HG02759 (cell line): ENCODE results near the gene TET3.

ENCODE experiments used
- ATAC-seq: cut with Tn5 transposase; IDR thresholded peaks from one replicate; pipeline ENCODE4 v1.9.1; 2021; ENCODE audit warnings: mild to moderate bottlenecking, moderate library complexity; ENCODE audit not compliant: unreplicated experiment

Gene TET3

DNA sequence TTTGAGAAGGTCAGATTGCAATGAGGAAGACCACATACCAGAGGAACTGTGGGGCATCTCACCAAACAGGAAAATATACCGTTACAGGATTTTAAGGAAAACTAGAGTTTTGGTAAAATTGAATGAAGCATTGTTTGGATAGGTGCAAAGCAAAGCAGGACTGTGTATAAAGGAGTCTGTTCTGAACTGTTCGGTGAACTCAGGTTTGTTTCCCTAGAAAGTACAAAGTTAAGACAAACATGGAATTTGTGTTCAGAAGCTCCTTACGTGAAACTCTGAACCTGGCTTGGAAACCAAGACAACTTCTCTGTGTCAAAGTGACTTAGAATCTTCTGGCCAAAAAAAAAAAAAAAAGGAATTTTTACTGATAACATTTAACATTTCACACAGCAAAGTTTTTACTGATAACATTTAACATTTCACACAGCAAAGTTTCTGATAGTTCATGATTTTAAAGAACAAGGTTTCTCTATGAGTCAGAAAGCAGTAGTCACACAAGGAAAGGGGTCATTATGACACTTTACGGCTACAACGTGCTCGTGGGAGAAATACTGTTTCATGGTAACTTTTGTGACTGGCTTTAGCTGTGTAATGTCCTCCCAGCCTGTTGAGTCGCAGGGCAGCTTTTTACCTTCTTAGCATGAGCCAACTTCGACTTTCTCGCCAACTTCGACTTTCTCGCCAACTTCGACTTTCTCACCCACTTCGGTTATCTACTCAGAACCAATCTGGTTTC lies 21.2 kb upstream of the TET3 start:
- peak; percentile 54 for ATAC-seq

DNA sequence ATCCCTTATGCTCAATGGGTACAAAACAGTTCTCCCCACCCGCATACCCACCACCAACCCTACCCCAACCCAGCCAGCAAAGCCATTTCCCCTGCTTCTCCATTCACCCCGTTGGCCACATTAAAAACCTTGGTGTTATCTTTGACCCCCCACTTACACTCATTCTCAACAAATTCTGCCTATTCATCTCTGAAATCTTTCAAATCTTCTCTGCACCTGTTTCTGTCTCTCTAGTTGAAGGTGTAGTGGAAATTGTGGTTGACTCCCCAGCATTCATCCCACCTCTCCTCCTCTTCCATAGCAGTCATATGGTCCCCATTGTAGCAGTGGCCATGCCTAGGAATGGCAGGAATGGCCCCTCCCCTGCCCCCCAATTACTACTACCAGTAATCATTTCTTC lies 20.5 kb upstream of the TET3 start:
- ATAC-seq, result no peak

DNA sequence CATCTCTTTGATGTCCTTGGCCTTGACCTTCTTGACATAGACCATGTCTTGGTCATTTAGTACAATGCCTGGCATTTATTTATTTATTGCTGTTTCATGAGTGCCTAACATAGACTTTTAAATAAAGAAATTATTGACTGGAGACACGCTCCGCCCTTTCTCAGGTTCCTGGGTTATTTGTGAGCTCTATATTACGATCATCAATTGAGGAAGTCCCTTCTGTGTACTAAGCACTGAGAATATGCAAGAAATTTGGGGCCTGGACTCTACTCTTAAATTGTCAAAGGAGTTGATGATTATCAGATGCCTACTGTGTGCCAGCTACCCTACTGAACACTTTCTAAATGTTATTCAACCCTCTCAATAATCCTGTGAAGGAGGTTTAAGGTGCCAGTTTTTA lies 19.7 kb upstream of the TET3 start:
- ATAC-seq, result no peak

DNA sequence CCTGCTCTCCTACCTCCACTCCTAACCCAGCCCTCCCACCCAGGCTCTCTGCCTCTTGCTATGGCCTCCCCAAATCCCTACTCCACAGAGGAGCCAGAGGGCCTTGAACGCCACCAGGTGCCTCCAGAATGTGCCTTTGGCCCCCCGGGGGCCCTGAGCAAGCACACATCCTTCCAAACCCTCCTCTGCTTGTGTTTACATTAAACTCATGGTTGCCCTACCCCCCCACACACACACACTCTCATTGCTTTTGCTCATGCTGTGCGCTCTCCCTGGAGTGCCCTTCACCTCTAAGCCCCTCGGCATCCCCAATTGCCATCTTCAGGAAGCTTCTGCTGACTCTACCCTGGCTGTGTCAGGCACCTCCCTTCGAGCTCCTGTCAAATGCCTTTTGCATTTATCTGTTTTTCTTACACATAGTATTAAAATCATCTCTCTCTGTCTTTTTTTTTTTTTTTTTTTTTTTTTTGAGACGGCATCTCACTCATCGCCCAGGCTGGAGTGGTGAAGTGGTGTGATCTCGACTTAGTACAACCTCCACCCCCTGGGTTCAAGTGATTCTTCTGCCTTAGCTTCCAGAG lies 16.3 kb upstream of the TET3 start:
- no peak for ATAC-seq

DNA sequence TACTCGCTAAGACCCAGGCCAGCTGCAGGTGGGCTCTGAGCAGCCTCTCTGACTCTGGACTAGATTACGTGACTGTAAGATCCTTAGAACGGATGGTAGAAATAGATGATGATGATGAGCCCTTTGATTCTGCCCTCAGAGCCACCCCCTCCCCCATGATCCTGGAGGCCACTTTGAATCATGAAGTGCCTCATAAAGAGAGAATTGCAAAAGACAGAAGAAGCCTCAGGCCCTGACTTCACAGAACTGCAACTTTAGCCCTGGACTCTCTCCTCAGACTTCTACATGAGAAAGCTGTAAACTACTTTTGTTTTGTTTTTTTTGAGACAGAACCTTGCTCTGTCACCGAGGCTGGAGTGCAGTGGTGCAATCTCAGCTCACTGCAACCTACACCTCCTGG lies 15.4 kb upstream of the TET3 start:
- ATAC-seq, result no peak

DNA sequence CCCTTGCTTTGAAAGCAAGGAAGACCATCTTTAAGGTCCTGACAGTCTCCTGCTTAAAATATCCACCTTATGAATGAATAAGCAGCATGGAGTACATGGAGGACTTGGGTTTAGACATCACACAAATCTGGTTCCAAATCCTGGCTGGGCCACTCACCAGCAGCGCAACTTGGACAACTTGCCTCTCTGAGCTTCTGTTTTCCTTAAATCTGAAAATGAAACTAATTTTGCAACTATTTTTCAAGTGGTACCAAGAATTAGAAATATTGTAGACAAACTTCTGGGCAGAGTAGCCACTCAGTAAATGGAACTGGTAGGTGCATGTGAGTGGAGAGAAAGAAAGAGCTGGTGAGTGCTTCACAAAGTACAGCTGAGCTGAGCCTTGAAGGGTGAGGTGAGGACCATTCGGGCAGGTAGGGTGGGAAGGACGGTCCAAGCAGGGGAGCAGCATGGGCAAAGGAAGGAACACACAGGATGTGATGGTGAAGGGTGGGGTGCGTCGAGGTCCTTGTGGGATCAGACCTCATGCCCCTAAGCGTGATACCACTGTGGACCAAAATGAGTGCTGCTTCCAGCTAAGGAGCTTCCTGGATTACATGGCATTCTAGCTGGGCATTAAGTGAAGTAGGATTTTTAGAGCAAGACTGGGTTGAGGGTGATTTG lies 14.4 kb upstream of the TET3 start:
- ATAC-seq, result no peak

DNA sequence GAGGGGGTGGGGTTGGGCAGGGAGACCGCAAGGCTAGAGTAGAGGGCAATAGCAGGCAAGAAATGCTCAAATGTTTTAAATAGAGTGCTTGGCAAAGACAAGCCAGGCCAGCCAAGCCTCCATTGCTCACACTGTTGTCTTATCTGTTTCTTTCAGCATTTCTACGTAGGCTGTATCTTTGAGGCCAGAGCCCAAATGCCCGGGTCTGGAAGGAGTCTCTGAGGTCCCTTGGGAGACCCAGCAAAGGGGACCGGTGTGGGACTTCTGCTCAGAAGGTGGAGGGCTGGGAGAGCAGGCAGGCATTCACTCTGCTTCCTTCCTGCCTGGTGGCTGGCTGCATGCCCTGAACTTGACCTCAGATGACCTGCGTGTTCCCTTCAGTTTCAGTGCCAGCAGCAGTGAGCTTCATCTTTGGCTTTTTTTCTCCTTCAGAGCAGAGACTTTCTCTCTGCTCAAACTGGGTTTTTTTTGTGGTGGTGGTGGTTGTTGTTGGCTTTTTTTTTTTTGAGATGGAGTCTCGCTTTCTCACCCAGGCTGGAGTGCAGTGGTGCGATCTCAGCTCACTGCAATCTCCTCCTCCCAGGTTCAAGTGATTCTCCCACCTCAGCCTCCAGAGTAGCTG lies 13.7 kb upstream of the TET3 start:
- ATAC-seq, result peak; percentile 84

DNA sequence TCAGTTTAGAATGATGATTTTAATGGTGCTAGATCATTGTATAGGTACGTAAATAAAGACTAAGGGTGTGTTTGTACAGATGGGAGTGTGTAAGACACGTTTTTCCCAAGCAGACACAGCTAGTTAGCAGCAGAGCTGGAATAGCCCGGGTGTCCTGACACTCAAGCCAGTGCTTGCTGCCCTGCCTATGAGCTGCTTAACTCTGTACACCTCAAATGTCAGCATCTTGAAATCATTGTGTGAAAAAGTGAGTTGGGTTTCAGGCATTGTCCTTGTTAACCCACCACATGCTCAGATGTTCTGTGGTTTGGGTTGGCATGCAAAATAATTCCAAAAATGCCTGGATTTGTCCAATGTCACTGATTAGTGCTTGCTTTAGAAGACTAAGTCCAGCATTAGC lies 13.0 kb upstream of the TET3 start:
- no peak for ATAC-seq

DNA sequence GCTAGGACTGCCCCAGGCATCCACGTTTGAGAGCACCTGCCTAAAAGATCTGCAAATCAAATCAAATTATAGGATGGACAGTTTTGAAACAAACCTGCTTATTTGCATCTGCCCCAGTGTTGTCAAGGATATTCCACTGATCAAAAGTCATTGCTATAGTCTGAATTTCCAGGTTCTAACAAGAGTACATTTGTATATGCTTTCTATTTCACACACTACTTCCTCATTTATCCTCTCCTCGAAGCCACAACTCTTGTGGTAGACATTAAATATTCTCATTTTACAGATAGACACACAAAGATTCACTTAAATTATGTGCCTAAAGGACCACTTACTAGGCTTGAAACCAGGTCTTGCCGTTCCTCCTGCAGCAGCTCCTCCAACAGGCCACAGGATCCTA lies 11.9 kb upstream of the TET3 start:
- peak; percentile 31 for ATAC-seq

DNA sequence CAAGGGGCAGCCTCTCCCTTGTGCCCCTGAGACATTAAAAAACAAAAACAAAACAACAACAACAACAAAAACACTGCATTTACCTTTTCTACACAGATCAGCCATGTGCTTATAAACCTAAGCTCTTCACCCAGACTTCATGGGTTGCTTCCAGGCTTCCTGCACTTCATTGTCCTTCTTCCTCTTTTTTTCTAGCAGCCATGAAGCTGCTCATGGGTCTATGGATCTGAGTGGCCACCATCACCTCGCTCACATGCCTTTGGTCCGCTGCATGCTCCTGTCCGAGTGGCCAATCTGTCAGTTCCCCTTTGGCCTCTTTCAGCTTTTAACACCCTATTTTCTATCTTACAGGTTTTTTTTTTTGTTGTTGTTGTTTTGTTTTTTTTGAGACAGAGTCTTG lies 9.0 kb upstream of the TET3 start:
- no peak for ATAC-seq

DNA sequence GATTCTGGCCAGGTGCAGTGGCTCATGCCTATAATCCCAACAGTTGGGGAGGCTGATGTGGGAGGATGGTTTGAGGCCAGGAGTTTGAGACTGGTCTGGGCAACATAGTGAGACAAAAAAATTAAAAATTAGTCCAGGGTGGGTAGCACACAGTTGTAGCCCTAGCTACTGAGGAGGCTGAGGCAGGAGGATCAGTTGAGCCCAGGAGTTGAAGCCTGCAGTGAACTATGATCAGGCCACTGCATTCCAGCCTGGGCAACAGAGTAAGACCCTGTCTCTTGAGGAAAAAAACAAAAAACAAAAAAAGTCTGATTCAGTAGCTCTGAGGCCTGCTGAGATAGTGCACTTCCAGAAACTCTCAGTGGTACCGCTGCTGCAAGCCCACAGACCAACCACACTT lies 7.9 kb upstream of the TET3 start:
- no peak for ATAC-seq

DNA sequence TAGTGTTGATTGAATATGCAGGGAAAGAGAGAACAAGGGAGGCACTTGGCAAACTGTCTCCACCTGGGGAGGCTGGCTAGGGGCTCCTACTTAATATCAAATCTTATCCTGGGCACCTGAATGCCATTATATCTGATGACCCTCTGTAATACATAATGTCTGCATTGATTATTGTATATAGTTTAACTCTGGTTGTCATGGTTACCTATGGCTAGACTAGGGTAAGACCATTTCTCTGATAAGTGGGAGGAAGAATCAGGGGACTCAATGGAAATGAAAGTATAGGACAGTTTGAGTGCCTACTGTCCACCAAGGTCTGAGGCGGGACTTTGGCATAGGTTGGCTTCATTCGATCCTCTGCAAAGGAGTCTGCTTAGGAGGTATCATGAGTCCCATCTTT lies 7.2 kb upstream of the TET3 start:
- ATAC-seq, result no peak

DNA sequence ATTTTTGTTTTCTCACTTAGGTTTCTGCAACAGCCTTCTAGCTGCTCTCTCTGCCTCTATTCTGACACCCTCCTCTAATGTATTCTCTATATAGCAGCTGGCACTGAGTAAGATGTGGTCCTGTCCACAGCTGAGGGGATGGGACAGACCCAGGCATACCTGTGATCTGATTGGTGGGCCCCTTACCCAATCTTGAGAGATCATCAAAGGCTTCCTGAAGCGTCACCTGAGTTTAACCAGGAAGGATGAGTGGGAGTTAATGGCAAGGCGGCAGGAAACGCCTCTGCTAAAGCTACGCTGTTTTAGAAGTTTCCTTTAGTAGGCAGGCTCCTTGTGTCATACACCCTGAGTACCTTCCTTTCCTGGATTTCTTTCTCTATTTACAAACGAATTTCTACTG lies 5.7 kb upstream of the TET3 start:
- ATAC-seq, result no peak

DNA sequence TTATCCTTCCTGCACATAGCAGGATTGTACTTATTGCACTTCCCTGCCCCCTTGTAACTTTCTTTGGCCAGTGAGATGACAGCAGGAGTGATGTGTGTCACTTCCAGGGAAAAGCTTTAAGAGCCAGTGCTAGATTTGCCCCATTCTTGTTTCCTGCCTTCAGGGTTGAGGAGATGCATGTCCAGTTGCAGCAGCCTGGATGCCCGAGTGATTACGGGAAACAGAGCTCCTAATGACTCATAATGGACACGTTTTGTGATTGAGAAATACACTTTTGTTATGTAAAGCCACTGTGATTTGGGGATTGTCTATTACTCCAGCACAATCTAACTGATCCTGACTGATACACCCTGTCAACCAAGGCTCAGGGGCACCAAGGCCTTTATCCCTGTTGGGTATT lies 5.0 kb upstream of the TET3 start:
- ATAC-seq, result no peak

DNA sequence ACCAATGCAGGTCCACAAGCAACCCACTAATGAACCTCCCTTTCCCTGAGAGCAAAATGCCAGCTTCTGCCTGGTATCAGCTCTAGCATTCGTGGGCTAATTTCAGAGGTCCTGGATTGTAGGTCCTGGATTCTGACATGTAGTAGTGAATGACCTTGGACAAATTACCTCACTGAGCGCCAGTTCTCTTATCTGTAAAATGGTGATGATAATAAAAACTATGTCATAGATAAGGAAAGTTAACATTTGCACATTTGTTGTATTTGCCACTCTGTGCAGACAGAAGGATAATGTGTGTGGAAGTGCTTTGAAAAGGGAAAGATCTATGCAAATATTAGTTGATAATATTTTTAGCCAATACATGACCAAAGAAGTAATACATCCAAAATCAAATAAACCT lies 4.1 kb upstream of the TET3 start:
- ATAC-seq, result no peak

DNA sequence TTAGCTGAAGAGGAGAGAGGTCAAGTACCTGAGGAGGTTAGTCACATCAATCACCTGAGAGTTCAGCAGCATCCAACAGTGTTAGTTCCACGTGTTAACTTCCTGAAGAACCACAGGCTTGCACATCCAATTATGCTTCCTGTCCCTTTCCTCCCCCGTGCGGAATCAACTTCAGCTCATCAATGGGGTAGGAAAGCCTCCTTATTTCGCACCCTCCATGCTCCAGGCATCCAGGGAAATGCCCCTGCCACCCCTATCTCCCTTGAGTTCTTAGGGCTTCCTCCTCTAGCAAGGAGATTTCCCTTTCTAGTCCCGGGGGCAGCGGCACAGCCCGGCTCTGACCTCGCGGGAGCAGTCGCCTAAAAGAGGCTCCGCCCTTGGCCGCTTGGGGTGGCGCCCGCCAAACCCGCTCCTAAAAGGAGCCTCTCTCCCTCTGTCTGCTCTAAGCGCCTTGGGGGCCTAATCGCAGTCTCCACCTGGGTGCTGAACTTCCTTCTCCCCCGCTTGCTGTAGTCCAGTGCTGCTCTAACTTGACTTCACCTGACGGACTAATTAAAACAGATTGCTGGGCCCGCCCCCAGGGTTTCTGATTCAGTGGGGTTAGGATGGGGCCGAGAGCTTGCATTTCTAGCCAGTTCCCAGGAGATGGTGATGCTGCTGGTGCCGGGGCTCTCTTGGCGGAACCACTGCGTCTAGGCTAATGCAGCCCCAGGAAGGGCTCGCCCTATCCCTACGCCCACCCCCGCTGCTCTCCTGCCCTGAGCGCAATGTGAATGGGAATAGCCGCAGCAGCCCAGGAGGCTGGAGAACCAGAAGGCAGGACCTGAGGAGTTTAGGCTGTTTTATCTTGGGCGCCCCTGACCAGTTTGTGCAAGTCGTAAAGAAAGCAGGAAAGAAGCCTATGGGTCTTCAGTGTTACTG lies 3.4 kb upstream of the TET3 start:
- ATAC-seq, result no peak

DNA sequence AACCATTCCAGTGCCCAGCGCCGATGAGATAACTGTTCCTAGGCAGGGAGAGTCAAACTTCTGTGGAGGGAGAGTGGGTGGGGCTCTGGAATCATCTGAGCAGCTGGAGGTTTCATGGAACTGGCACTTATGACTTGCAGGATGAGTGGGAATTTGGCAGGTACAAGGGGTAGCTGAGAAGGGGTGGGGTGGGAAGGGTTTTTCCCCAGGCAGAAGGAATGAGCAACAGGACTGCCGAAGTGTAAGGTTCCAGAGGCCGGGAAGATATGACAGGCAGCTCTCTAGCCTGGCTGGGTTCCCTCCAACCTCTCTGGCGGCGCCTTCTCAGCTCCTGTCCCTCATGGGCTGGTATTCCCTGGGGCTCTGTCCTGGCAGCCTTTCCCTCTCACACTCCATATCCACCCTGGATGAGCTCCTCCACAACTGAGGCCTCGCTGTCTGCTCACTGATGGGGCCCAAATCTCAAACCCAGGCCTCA lies 2.5 kb upstream of the TET3 start:
- no peak for ATAC-seq

DNA sequence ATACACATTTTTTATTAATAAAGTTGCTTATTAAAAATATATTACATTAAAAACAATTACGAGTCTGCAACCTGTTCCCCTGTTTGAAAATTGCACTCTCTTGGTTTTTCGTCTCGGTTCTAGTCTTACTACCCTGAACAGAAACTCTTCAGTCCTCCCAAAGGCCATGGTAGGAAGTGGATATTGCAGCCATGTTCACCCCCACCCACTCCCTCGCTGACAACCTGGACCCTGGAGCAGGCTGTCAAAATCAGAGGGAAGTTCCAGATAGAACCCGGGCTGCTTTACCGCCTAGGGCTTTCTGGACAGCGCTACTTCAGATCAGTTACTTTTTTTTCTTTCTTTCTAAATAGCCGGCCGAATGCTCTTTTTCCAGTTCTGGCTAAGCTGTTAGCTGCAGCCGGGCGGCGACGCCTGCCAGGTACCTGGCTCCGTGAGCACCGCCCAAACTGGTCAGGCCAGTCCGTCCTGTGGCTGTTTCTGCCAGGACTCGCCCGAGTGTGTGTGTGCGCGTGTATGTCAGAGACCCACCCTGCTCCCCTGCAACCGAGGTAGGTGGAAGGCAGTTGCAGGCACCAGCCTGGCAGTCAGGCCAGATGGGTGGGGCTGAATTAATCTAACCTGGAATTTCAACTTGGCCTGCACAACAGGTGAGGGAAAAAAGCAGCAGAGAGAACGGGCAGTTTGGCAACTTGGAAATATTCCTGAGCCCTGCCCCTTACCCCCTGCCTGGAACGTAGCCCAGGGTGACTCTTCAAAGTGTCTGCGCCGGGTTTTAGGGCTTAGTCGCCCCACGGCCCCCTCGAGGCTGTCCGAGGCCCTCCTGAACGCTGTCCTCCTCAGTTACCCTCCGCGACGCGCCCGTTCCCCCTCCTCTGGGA lies 1.1 kb upstream of the TET3 start:
- no peak for ATAC-seq

DNA sequence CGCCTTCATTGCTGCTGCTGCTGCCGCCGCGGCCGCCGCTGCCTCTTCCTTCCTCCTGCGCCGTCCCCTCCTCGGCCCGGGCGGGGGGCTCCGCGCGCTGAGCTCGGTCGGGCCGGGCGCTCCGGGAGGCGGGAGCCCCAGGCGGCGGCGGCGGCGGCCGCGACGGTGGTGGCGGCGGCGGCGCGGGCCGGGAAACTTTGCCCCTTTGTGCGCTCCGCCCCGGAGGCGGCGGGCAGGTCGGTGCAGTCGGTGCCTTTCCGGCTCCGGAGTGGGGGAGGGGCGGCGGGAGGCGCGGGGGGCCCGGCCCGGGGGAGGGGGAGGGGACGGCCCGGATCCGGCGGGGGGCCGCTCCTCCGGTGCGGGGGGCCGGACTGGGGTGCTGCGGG lies 205 bp downstream of the TET3 start:
- peak; percentile 26 for ATAC-seq
